ENCODE data around the gene CPN2. TPM values are rescaled to one million over a fixed set of nuclear protein-coding genes. Genes with fewer than 3 reads are reported as not detected.

CPN2 gene
- total RNA-seq, 1 donor from 2014 or later: not detected

DNA sequence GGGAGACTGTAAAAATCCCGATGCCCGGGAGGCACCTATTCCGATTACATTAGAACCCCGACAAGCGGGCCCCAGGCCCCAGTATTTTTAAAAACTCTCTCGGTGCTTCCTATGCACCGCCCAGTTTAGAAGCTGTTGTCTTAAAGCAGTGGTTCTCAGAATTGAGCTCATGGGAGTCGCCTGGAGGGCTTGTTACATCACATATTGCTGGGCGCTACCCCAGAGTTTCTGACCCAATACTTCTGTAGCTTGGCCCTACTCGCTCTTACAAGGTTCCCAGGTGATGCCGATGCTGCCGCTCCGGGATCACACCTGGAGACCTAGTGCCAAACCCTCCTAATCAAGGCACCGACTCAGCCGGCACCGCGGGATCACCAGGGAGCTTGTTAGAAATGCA lies 35.2 kb downstream of the CPN2 start:
- intact Hi-C loops (cut with micrococcal nuclease): loop anchor here (1.0 to 10.0 kb wide), 9 partner anchors 9 to 1751 kb away; partner anchors contain the start of gene OPA1

DNA sequence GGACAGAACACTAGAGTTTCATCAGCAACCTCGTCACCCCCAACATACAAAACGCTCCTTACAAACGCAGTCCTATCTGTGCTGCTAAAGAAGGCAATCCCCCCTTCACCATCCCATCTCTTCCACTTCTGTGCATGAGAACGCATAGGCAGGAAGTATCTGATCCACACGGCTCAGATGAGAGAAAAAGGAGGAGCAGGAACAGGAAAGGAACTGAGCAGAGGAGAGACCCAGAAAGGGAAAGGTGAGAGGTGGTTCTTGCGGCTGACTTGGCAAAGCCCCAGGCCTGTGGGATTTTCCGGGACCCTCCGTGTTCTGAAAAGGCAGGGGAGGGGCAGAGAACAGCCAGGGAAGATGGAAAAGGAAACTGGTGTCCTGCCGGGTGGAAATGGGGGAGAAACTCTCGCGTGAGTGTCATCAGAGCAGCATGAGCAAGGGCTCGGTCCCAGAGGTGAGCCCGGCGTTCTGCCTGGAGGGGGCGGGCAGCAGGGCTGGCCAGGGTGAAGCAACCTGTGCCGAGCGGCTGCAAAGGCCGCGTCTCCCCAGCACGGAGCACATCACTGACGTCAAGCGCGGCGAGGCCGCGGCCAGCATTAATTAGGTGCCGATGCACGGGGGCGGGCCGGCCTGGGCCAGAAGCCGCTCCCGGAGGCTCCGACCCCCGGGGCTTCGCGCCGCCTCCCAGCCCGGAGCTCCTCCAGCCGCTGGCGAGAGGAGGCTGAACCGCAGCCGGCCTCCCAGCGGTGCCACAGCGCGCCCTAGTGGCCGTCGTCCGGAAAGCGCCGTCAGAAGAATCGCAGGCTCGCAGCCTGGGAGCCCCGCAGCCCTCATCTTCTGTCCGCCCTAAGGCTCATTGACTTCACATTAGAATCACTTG lies 35.8 kb downstream of the CPN2 start:
- intact Hi-C loops (cut with micrococcal nuclease): loop anchor here (1.0 to 10.0 kb wide), 9 partner anchors 8 to 1751 kb away; partner anchors contain the start of gene OPA1

DNA sequence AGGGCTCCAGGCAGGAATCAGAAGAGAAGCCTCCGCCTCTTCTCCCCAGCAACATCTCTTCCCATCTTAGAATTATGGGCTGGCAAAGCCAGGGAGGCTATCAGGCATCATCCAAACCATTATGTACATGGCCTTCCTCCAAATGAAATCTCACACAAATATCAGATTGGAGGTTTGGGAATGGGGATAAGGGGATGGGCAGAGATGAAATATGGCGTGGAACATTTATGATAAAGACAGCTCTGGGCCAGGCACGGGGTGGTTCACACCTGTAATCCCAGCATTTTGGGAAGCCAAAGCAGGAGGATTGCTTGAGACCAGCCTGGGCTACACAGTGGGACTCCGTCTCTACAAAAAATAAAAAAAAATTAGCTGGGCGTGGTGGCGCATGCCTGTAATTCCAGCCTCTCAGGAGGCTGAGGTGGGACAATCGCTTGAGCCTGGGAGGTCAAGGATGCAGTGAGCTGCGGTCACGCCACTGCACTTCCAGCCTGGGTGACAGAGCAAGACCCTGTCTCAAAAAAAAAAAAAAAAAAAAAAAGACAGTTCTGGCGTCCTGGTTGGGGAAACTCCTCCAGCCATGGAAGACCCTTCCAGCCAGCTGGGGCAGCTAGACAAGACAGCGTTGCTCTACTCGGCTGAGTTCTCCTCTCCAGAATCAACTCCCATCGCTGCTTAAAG lies 36.6 kb downstream of the CPN2 start:
- intact Hi-C loops (cut with micrococcal nuclease): loop anchor here (1.0 to 10.0 kb wide), 9 partner anchors 7 to 1750 kb away; partner anchors contain the start of gene OPA1

DNA sequence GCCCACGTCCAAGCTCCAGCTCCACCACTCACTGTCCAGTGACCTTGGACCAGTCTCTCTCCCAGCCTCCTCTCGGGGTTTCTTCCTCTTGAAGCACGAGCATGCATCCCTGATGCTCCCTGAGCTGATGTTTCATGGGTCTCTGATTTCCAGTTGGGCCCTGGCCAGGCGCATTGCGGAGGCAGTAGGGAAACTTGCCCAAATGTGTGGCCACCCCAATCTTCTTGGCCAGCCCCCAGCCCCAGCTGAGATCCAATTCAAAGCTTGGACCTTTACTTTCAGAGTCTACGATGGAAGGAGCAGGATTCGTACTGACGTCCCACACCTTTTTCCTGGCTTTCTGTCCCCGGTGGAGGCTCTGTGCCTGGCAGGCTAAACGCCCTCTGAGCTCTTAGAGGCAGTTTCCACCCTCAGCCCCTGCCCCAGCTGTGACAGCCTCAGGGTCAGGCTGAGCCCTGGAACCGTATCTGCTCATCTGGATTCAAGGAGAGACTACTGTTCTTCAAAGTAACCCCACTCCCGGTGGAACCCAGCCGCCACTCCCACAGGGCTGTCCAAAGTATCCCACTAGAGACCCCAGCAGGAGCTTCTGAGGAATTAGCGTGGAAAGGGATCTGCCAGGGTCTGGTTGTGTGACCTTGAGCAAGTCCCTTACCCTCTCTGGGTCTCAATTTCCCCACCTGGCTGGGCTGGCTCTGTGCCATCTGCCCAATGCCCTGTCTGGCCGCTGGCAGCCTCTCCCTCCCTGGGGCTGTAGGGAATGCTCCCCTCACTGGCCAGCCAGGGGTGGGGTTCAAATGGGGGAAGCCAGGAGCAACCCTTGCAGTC lies 37.4 kb downstream of the CPN2 start:
- intact Hi-C loops (cut with micrococcal nuclease): loop anchor here (2.0 to 10.0 kb wide), 3 partner anchors 59 to 1749 kb away; no protein-coding TSS in a partner anchor

DNA sequence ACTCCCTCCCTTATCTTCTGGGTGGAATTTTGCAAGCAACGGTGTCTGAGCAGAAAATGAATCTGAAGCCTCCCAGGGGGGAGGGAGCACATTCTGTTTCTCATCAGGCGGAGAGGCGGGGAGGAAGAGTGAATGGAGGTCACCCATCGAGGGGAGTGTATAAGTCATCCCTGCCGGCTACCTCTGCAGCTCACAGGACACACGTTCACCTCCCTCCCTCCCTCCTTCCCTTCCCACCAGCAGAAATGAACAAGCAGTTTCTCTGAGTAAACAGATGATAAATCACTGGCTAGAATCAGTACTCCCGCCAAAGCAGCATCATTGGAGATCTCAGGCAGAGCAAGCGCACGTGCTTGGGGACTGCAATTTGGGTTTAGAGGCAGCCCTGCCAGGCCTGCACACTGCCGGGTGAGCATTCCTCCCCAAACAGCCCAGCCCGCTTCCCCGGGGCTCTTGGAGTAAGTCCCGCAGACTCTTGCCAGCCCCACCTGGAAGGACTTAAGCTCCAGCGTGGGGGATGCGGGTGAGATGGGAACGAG lies 38.3 kb downstream of the CPN2 start:
- intact Hi-C loops (cut with micrococcal nuclease): loop anchor here (10.0 kb wide), 1 partner anchor 1748 kb away; no protein-coding TSS in a partner anchor

DNA sequence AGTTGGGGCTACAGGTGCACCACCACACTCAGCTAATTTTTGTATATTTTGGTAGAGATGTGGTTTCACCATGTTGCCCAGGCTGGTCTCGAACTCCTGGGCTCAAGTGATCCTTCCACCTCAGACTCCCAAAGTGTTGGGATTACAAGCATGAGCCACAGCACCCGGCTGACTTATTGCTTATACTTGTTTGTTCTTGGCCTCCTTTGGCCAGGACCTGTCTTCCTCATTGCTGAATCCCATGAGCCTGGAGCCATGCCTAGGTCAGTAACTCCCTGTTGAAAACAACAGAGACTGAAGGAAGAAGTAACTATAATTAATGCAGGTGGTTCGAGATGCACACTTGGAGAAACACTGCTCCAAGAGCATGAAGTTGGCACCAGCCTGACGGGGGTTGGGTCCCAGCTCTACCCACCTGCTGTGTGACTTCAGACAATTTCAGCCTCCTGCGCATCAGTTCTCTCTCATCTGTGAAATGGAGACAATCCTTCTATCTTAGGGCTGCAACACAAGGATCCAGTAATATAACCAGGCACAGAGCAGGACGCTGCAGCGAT lies 38.9 kb downstream of the CPN2 start:
- intact Hi-C loops (cut with micrococcal nuclease): loop anchor here (10.0 kb wide), 1 partner anchor 1747 kb away; no protein-coding TSS in a partner anchor

DNA sequence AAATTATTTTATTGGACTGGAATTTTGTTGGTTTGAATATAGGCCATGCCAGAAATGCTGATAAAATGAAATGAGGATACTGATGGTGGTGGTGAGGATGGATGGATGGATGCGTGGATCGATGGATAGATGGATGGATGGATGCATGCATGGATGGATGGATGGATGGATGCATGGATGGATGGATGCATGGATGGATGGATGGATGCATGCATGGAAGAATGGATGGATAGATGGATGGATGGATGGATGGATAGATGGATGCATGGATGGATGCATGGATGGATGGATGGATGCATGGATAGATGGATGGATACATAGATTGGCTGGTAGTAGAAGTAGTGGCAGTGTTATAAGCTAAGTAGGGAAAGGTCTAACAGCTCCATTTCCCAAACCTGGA lies 40.1 kb downstream of the CPN2 start:
- intact Hi-C loops (cut with micrococcal nuclease): loop anchor here (10.0 kb wide), 1 partner anchor 1746 kb away; no protein-coding TSS in a partner anchor

DNA sequence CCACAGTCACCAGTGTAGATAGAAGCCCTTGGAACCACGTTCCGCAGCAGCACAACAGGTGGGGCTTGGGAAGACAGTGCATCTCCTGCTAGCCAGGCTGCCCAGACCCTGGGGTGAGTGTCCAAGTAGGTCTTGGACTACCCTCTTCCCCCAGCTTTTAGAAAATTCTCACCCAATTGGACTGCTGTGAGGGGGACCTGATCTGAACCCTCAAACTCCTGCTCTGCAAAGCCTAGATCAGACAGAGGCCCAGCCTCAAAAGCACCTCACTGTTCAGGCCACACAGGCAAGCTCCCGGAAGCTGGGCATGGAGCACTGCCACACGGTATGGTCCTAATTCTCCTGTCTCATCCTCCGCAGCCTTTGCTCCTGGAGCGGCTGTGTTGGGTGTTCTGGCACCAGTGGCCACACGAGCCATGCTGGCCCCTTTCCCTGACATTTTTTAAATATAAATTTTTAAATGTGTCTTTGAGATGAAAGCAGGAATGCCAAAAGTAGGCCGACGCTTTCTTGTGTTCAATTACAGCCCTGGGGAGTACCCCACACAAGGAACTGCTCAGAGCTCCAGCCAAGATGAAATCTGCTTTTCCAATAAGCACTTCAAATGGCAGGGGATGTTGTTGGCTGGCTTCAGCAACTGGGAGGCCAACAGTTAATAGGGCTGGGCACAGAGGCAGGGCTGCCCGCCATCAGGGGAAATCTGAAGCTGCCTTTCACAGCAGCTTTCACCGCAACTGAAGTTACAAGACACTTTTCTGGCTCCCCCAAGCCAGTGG lies 40.9 kb downstream of the CPN2 start:
- intact Hi-C loops (cut with micrococcal nuclease): loop anchor here (10.0 kb wide), 1 partner anchor 1745 kb away; no protein-coding TSS in a partner anchor

DNA sequence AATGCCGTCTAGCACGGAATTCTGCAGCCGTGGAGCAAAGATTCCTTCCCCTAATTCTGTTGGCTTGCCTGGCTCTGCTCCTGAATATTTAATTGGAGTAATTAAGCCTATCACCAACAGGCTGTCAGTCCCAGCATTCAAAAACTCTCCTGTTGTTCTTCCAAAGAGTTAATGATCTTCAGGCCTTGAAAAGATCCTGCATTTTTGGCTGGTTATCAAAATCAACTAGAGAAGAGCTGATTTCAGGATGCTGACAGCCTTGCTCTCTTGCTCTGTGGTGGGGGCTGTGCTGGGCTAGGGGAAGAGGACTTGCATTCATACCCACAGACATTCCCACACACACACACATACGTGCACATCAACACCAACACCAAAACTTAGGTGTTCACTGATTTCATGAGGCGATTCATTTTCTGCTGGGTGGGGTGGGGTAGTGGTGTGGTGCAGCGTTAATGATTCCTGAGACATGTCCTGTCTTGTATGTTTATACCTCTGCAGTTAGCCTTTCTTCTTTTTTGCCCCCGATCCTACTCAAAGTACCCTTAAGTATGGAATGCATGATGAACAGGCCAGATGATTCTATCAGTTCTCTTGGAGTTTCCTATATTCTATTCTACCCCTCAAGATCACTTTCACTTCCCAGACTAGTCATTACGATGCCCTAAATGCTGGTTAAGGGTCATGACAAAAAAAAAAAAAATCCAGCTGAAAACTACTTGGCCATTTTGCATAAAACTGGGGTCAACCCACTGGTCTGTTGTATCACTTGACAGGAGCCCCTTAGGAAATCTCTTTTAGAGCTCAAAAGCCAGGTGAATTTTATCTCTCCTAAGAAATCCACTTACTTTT lies 42.3 kb downstream of the CPN2 start:
- intact Hi-C loops (cut with micrococcal nuclease): loop anchor here (5.0 kb wide), 1 partner anchor 1417 kb away; no protein-coding TSS in a partner anchor

DNA sequence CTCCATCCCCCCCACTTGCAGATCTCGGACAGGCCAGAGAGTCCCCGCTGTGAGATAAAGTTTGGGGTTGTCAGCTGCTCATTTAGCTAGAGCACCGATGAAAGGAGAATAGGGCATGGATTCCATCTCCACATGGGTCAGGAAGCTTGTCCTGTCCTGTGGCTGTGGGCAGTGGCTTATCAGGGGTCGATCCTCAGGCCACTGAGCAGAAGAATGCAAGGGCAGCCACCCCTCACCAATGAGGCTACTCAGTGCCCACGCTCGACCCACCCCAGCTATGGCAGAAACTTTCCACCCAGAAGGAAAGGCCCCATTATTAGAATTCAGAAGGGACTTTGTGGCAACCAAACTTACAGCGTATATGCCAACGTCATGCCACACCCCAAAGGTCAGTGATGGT lies 43.3 kb downstream of the CPN2 start:
- intact Hi-C loops (cut with micrococcal nuclease): loop anchor here (1.0 to 5.0 kb wide), 8 partner anchors 7 to 1416 kb away; no protein-coding TSS in a partner anchor

DNA sequence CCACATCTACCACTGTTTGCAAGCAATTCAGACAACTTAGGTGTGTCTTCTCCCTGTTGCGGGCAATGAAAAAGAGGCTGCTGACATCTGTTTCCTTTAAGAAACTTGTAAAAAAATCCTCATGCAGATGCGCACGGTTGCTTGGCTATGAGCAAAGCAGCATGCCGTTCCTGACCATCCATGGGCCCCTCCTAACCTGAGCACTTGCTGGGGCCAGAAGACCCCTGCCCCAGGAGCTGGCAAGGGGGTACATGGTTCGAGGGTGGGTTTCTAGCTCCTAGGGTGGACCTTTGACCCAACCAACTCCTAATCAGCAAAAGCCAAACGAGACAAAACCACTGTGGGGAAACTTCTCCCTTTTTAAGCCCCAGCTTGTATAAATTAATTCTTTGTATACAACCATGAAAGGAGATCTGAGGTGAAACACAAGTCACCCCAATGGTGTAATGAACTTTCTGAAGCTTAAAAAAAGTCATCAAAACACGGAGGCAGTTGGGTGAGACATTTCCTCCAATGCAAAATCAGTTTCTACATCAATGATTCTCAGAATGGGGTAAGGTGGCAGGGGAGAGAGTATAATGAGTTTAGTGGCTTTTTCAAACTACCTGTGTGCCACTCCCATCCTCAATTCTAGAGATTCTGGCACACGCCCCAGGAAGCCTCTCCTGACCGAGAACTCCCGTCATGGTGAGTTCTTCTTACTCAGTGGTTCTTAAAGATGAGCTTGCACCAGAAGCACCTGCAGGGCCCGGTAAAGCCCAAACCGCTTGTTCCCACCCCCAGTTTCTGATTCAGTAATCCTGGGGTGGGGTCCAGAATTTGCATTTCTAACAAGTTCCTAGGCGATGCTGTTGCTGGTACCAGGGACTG lies 44.1 kb downstream of the CPN2 start:
- intact Hi-C loops (cut with micrococcal nuclease): loop anchor here (1.0 to 5.0 kb wide), 8 partner anchors 8 to 1415 kb away; no protein-coding TSS in a partner anchor

DNA sequence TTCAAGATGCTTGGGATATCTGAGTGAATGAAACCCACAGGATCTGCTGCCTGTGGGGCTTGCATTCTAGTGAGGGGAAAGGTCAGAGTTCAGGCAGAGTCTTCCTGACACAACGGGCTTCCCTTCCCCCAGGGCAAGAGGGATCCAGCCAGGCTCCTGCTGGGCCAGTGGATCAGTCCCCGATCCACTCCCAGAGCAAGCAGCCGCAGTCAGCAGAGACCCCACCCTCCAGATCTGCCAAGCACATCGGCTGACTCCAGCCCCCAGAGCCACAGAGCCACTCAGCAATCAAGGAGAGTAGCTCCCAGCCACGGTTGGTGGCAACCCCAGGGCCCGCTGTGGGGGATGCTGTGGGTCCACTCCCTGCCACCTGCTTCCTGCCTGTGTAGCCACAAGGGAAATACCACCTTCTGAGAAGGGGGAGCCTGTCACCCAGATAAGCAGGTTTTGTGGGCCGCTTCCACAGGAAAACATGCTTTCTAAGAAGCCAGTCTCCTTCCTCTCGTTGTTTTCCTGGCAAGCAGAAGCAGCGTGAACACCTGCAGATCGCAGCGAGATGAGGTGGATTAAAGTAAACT lies 44.9 kb downstream of the CPN2 start:
- intact Hi-C loops (cut with micrococcal nuclease): loop anchor here (2.0 to 5.0 kb wide), 5 partner anchors 51 to 1414 kb away; no protein-coding TSS in a partner anchor

DNA sequence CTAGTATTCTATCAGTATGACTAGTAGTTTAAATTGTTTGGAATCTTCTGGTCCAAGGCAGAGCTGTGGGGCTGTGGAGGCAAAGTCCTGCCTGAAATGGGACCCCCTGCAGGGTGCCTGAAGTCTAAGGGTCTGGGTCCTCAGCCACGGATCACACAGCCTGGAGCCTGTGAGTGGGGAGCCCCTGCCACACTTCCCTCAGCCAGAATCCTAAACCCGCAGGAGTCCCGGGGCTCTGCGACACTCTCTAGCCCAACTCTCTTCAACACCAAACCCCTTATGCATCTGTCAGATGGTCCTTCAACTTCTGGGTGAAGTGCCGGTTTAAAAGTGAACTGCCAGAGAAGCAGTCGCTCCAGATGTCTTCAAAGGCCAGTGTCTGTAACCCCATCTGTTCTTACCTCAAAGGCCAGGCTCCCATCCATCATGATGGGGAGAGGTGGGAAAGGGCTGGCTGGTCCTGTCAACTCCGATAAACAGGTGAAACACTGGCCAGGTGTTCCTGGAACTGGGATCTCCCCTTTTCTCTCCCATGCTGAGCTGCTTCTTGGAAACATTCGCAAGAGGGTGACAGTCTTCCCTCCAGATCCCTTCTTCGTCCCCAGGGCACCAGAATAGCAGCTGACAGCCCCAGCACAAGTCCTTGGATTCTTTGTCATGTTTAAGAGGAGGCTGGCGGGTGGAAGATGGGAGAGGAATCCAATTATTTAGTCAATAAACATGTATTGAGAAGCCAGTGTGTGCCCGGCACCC lies 45.6 kb downstream of the CPN2 start:
- intact Hi-C loops (cut with micrococcal nuclease): loop anchor here (2.0 to 5.0 kb wide), 5 partner anchors 51 to 1413 kb away; no protein-coding TSS in a partner anchor

DNA sequence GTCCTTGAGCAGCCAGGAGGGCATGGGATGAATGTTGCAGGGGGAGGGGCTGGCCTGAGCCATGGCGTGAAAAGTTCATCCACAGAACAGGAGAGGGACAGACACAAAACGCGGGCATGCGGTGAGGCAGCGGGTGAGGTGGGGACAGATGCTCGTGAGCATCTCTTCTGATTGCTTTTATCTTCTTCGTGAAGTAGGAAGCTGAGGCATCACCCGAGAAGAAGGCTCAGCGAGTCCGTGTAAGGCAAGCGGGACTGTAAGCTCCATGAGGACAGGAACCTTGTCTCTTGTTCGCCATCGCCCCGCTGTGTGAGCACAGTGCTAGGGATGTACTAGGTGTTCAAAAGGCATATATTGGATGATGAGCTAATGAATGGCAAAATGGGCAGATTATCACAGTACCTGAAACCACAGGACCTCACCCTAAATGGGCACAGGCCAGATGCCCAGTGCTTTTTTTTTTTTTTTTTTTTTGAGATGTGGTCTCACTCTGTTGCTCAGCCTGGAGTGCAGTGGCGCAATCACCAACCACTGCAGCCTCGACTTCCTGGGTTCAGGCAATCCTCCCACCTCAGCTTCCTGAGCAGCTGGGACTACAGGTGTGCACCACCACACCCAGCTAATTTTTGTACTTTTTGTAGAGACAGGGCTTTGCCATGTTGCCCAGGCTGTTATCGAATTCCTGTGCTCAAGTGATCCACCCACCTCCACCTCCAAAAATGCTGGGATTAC lies 46.8 kb downstream of the CPN2 start:
- intact Hi-C loops (cut with micrococcal nuclease): no loop called here

DNA sequence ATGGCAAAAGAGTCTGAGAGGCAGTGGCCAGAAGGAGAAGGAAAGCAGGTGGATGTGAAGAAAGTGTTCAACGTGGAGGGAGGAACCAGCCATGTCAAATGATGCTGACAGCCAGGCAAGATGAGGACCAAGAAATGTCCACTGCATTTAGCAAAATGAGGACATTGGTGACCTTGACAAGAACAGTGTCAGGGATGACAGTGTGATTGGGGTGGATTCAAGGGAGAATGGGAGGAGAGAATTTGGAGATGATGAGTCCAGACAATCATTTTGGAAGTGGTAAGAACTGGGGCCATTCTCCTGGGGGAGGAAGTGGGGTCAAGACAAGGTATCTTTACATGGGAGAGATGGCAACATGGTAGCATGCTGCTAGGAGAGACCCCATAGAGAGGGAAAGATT lies 47.4 kb downstream of the CPN2 start:
- intact Hi-C loops (cut with micrococcal nuclease): no loop called here

DNA sequence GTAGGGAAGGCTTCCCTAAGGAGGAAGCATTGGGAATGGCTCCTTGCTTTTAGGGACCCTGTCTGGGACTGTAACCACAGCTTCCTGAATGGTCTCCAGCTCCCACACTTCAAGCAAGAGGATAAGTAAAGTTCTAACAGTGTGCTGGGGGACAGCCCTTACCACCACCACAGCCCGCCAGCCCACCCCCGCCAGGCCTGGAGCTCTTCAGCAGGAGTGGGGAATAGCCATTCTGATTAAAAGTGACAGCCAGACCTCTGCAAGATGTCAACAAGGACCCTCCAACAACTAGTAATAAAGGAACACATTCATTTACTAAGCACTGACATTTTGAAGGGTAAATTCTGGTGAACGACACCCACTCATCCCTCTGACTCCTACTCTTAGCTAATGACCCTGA lies 49.4 kb downstream of the CPN2 start:
- intact Hi-C loops (cut with micrococcal nuclease): no loop called here
